GM12801 (cell line): ENCODE measurements around the gene CARD11.

Experiments
- TF ChIP-seq, protein P1 (sequence below): IDR thresholded peaks from one replicate; pipeline ENCODE4 v1.5.1; 2011; ENCODE audit warnings: control low read depth; ENCODE audit not compliant: insufficient read length; ENCODE audit errors: extremely low read depth

Gene CARD11

DNA sequence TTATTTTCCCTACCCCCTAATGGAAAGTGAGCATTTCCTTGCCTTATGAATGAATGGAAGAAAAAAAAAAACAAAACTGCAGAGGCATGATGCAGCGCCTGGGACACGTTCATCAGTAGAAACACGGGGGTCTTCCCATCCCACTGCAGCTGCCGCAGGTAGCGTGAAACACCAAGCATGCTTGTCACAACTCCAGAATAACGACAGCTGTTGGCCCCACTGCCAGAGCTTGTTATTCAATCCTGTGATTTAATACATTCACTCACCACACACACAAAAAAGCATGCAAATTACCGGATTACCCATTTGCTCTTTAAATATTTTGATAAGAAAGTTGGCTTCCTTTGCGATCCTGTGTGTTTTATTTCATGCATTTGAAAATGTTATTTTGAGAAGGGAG lies 151.1 kb downstream of the CARD11 start:
- TF ChIP-seq, protein P1, sequence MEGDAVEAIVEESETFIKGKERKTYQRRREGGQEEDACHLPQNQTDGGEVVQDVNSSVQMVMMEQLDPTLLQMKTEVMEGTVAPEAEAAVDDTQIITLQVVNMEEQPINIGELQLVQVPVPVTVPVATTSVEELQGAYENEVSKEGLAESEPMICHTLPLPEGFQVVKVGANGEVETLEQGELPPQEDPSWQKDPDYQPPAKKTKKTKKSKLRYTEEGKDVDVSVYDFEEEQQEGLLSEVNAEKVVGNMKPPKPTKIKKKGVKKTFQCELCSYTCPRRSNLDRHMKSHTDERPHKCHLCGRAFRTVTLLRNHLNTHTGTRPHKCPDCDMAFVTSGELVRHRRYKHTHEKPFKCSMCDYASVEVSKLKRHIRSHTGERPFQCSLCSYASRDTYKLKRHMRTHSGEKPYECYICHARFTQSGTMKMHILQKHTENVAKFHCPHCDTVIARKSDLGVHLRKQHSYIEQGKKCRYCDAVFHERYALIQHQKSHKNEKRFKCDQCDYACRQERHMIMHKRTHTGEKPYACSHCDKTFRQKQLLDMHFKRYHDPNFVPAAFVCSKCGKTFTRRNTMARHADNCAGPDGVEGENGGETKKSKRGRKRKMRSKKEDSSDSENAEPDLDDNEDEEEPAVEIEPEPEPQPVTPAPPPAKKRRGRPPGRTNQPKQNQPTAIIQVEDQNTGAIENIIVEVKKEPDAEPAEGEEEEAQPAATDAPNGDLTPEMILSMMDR = no peak

GRCh38 chr7:2887816-2888215 lies 155.9 kb downstream of the CARD11 start:
- TF ChIP-seq, protein P1 = no peak

GRCh38 chr7:2886900-2887299 lies 156.8 kb downstream of the CARD11 start:
- TF ChIP-seq, protein P1 = peak; percentile 6

DNA sequence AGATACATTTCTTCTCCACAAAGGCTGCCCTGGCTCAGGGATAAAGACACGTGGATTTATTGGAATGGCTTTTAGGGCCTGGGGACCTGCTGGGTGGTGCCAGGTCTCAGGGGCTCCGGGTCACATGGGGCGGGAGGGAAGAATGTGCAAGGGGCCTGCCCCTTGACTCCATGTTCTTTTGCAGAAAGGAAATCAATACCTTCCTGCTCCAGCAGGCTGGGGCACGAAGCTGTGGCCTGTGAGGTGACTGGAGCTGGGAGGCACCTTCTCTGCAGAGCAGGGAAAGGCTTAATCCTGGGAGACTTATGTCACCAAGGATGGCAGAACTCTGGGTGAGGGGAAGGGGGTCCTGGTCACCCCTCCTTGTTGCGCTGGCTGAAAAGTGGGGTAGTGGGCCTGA lies 157.3 kb downstream of the CARD11 start:
- TF ChIP-seq, protein P1 = no peak

DNA sequence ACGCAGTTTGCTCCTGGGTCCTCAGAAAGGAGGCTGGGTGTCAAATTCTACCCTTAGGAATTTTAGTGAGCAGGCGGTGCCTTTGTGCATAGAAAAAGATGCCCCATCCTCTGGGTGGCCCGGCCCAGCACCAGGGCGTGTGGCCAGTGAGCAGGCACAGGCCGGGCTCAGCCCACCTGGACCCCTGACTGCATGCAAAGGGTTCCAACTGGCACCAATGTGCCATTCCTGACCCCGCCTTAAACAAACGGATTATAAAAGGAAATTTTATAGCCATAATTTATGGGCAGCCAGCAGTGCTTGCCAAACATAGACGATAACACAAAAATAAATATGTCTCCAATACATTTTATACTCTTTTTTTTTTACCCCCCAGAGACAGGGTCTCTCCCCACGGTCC lies 159.5 kb downstream of the CARD11 start:
- TF ChIP-seq, protein P1 = no peak

DNA sequence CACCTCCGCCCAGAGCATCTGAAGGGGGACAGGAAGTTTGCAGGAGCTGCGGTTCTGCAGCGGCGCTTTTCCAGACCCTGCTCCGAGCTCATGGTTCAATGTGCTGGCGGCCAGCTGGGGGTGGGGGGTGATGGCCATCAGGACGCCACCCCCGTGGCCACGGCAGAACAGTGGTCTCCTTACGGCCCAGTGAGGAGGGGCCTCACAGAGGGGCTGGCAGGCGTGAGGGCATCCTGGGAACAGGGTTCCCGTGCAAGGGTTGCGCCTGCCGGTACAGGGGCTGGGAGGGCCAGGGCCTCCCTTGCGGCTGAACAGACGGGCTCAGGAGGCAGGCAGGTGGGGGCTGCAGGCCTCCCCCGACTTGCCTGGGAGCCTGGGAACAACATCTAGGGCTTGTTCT lies 160.6 kb downstream of the CARD11 start:
- TF ChIP-seq, protein P1 = no peak

DNA sequence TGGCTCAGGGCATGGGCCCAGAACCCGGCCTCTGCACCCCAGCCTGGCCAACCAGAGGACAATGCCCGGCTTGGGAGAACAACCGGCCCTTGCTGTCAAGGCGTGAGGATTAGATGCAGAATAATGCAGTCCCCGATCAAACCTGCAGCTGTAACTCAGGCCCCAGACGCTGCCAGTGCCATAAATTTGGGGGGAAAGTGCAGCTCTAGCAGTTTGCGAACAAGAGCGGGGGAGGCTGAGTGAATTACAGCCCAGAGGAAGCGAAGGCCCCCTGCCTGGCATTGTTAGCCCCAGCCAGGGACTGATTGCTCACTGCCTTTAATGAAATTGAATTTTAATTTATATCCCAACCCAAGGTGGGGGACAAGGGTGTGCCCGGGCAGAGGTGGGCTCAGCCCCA lies 161.6 kb downstream of the CARD11 start:
- TF ChIP-seq, protein P1 = no peak
